ENCODE measurements around the gene EPHB3.
A peak's percentile ranks its signal among the peaks of the same experiment; 100 is the strongest.
"Not testable (repeated sequence)": the region's sequence is repeated elsewhere in the genome, so short reads cannot be mapped to it uniquely, and the experiment has no call there.

Gene EPHB3

GRCh38 chr3:184620475-184621119 is 59.0 kb downstream of the EPHB3 start:
- TF ChIP-seq, protein P1, sequence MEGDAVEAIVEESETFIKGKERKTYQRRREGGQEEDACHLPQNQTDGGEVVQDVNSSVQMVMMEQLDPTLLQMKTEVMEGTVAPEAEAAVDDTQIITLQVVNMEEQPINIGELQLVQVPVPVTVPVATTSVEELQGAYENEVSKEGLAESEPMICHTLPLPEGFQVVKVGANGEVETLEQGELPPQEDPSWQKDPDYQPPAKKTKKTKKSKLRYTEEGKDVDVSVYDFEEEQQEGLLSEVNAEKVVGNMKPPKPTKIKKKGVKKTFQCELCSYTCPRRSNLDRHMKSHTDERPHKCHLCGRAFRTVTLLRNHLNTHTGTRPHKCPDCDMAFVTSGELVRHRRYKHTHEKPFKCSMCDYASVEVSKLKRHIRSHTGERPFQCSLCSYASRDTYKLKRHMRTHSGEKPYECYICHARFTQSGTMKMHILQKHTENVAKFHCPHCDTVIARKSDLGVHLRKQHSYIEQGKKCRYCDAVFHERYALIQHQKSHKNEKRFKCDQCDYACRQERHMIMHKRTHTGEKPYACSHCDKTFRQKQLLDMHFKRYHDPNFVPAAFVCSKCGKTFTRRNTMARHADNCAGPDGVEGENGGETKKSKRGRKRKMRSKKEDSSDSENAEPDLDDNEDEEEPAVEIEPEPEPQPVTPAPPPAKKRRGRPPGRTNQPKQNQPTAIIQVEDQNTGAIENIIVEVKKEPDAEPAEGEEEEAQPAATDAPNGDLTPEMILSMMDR (IDR thresholded peaks at IDR 0.05; ENCODE audit: low read depth, low read length, missing control alignments) = no peak
- Histone ChIP-seq H3K36me3 (replicated peaks) (no peaks in the 10 kb centered on the region), H3K27me3 (replicated peaks) (peaks cover 5% of the 10 kb centered on the region), H3K4me3 (ENCODE audit: low read depth, low read length) (no peak overlapping the region), H3K27ac (no peak overlapping the region)
- DNase-seq = peak; percentile 73
- in situ Hi-C loops (cut with HindIII; ENCODE audit: low pct_ligation_motif_present, low sequenced_read_pairs) = no loop called here

DNA sequence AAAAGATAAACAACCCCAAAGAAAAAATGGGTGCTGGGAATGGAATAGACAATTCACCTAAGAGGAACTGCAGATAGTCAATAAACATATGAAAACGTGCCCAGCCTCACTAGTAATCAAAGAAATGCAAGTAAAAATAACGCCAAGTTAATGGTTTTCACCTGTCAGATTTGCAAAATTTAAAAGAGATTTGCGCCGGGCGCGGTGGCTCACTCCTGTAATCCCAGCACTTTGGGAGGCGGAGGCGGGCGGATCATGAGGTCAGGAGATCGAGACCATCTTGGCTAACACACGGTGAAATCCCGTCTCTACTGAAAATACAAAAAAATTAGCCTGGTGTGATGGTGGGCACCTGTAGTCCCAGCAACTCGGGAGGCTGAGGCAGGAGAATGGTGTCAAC is 60.6 kb downstream of the EPHB3 start:
- H3K36me3 ChIP-seq (replicated peaks); DNase-seq; H3K27ac ChIP-seq; in situ Hi-C loops (cut with HindIII; ENCODE audit: low pct_ligation_motif_present, low sequenced_read_pairs); H3K4me3 ChIP-seq (ENCODE audit: low read depth, low read length); H3K27me3 ChIP-seq (replicated peaks): not testable (repeated sequence)

DNA sequence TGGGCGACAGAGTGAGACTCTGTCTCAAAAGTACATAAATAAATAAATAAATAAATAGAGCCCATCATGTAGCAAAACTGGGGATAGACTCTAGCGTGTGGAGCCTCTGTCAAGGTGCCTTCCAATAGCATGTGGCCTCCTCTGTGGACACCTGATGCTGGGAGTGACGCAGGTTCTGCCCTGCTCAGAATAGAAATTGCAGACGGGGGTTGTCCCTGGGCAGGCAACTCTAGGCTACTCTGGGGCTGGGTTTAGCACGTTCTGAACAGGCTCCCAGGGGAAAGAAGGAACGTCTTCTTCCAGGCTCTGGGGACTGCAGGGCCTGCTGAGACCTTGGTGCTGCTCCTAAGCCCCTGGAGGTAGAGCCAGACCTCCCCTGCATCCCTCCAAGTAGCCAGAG is 65.3 kb downstream of the EPHB3 start:
- peaks cover 3% of the 10 kb centered on the region for H3K27me3 ChIP-seq (replicated peaks)
- H3K4me3 ChIP-seq (ENCODE audit: low read depth, low read length) = no peak overlapping the region
- H3K27ac ChIP-seq = no peak overlapping the region
- in situ Hi-C loops (cut with HindIII; ENCODE audit: low pct_ligation_motif_present, low sequenced_read_pairs) = no loop called here
- no peak for DNase-seq
- no peaks in the 10 kb centered on the region for H3K36me3 ChIP-seq (replicated peaks)
- TF ChIP-seq, protein P1 (IDR thresholded peaks at IDR 0.05; ENCODE audit: low read depth, low read length, missing control alignments) = no peak

DNA sequence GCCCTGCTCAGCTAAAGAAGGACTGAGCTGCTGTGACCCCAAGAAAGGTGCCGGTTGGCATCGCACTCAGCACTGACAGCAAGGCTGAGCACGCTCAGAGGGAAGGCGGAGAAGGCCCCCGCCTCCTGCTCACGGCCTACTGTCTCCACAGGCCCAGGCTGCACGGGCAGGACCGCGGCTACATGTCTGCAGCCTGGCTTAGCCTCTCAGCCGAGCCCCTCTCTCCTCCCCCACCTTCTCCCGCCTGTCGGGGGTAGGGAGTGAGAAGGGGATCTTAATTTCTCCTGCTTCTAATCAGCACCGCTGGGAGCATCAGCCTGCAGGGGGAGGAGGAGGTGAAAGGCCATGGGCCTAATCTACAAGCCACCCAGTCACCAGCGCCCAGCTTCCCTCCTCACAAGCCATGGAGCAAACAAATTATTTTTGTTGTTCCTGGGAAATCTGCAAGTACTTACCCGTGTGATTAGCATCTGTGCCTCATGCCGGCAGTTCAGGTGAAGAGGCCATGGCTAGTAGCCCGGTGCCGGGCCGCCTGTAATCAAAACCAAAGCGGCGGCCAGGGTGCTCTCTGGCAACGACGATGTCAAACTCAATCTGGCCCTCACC is 68.1 kb downstream of the EPHB3 start:
- H3K36me3 ChIP-seq (replicated peaks) = no peaks in the 10 kb centered on the region
- no peak for DNase-seq
- in situ Hi-C loops (cut with HindIII; ENCODE audit: low pct_ligation_motif_present, low sequenced_read_pairs) = no loop called here
- peaks cover 3% of the 10 kb centered on the region for H3K27me3 ChIP-seq (replicated peaks)
- no peak overlapping the region for H3K27ac ChIP-seq
- no peak overlapping the region for H3K4me3 ChIP-seq (ENCODE audit: low read depth, low read length)
- TF ChIP-seq, protein P1 (IDR thresholded peaks at IDR 0.05; ENCODE audit: low read depth, low read length, missing control alignments) = no peak

DNA sequence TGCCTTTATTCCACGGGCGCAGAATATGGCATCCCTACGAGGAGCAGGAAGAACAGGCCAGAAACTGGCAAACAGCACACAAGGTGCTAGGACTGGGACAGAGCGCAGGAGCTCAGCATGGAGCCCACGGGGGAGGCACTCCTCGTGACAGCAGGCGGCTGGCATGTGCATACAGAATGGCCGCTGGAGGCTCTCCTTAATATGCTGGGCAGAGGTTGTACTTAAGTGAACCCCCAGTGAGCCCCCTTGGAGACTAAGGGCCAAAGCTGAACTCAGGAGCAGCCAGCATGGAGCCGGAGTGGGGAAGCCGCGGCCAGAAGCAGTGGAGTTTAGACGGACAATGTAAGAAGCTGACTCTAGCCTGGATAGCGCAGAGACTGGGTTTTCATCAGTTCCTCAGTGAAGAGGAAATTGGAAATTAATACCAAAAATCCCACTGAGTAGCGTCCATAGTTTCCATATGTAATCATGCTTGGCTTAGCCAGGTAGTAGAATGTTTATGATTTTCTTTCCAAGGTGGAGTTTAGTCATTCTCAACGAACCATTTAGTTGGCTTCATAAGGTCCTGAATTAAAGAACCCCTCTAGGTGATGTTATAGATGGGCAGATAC is 69.4 kb downstream of the EPHB3 start:
- no peak for DNase-seq
- Histone ChIP-seq H3K27ac (no peak overlapping the region), H3K36me3 (replicated peaks) (no peaks in the 10 kb centered on the region), H3K27me3 (replicated peaks) (no peaks in the 10 kb centered on the region), H3K4me3 (ENCODE audit: low read depth, low read length) (no peak overlapping the region)
- in situ Hi-C loops (cut with HindIII; ENCODE audit: low pct_ligation_motif_present, low sequenced_read_pairs) = no loop called here
- TF ChIP-seq, protein P1 (IDR thresholded peaks at IDR 0.05; ENCODE audit: low read depth, low read length, missing control alignments) = no peak

GRCh38 chr3:184631472-184631861 is 69.9 kb downstream of the EPHB3 start:
- Histone ChIP-seq H3K4me3 (ENCODE audit: low read depth, low read length) (no peak overlapping the region), H3K27ac (no peak overlapping the region), H3K27me3 (replicated peaks) (no peaks in the 10 kb centered on the region), H3K36me3 (replicated peaks) (no peaks in the 10 kb centered on the region)
- TF ChIP-seq, protein P1 (IDR thresholded peaks at IDR 0.05; ENCODE audit: low read depth, low read length, missing control alignments) = no peak
- no peak for DNase-seq
- in situ Hi-C loops (cut with HindIII; ENCODE audit: low pct_ligation_motif_present, low sequenced_read_pairs) = no loop called here

Measured in brain microvascular endothelial cell (primary cell).